ENCODE results near the gene GSDME. TPM values are rescaled to one million over a fixed set of nuclear protein-coding genes. Genes with fewer than 3 reads are reported as not detected.

GSDME gene
- polyA plus RNA-seq, 1 donor (not counting 4 experiments of a cell fraction or from before 2014, with no cell fraction given) = 105 TPM

DNA sequence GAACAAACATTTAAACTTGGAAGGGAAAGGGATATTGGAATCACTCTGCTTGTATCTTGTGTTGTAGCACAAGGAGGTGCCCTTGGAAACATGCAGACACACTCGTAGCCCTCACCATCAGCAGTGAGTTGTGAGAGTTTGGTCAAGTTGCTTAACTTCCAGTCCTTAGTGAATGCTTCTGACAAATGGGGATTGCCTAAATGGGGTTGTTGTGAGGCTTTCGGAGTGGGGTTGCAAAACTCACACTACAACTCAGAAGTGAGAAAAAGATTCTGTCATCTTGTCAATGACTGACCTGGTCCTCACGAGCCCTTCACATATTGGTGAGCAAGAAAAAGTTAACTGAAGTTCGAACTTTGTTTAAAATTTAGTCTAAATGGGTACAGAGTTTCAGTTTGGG lies 29.0 kb upstream of the GSDME start:
- Histone ChIP-seq H3K4me2 (ENCODE audit: control insufficient read depth, extremely low read depth, insufficient read depth, low read depth, low read length) (no peak overlapping the region), H2AFZ (ENCODE audit: control insufficient read depth, low read length) (no peak overlapping the region), H3K27ac (ENCODE audit: control insufficient read depth, insufficient read depth, low read length) (peak overlapping the region; percentile 81), H3K79me2 (ENCODE audit: control insufficient read depth, insufficient read depth, low read length) (no peaks in the 10 kb centered on the region), H3K27me3 (ENCODE audit: control insufficient read depth, extremely low read depth, insufficient read depth, low read length) (no peaks in the 10 kb centered on the region), H3K9me3 (ENCODE audit: control insufficient read depth, low read depth, low read length) (no peaks in the 10 kb centered on the region), H3K9me1 (ENCODE audit: control insufficient read depth, extremely low read depth, insufficient read depth, low read length) (no peaks in the 10 kb centered on the region), H3K4me1 (ENCODE audit: control insufficient read depth, extremely low read depth, insufficient read depth, low read length) (peaks cover 12% of the 10 kb centered on the region), H3K4me3 (ENCODE audit: control insufficient read depth in 2 of 3, extremely low read depth in 1 of 3, insufficient read depth in 2 of 3, low read depth in 1 of 3, low read length in 3 of 3) (no peak overlapping the region), H3K36me3 (ENCODE audit: control insufficient read depth in 2 of 2, extremely low read depth in 1 of 2, insufficient read depth in 2 of 2, low read length in 2 of 2) (peaks cover 2 to 4% of the 10 kb centered on the region in 2 experiments), H3K9ac (ENCODE audit: control insufficient read depth, extremely low read depth, insufficient read depth, low read length) (peak overlapping the region; percentile 18), H4K20me1 (ENCODE audit: control insufficient read depth, extremely low read depth, insufficient read depth, low read length) (no peaks in the 10 kb centered on the region)
- no peak for DNase-seq (ENCODE audit: low read depth, low spot score)
- TF ChIP-seq, protein P1, sequence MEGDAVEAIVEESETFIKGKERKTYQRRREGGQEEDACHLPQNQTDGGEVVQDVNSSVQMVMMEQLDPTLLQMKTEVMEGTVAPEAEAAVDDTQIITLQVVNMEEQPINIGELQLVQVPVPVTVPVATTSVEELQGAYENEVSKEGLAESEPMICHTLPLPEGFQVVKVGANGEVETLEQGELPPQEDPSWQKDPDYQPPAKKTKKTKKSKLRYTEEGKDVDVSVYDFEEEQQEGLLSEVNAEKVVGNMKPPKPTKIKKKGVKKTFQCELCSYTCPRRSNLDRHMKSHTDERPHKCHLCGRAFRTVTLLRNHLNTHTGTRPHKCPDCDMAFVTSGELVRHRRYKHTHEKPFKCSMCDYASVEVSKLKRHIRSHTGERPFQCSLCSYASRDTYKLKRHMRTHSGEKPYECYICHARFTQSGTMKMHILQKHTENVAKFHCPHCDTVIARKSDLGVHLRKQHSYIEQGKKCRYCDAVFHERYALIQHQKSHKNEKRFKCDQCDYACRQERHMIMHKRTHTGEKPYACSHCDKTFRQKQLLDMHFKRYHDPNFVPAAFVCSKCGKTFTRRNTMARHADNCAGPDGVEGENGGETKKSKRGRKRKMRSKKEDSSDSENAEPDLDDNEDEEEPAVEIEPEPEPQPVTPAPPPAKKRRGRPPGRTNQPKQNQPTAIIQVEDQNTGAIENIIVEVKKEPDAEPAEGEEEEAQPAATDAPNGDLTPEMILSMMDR (optimal IDR thresholded peaks at IDR 0.05 in 1 of 3, IDR thresholded peaks at IDR 0.05 in 1 of 3, conservative IDR thresholded peaks at IDR 0.05 in 1 of 3; ENCODE audit: extremely low read depth in 1 of 3, insufficient read depth in 2 of 3, low read length in 3 of 3) = no peak
- no peak for TF ChIP-seq EZH2 (IDR thresholded peaks at IDR 0.05; ENCODE audit: low read length)
- dilution Hi-C loops (cut with MboI; ENCODE audit: extremely low pct_ligation_motif_present, low sequenced_read_pairs) = no loop called here
- FAIRE-seq = no peak

DNA sequence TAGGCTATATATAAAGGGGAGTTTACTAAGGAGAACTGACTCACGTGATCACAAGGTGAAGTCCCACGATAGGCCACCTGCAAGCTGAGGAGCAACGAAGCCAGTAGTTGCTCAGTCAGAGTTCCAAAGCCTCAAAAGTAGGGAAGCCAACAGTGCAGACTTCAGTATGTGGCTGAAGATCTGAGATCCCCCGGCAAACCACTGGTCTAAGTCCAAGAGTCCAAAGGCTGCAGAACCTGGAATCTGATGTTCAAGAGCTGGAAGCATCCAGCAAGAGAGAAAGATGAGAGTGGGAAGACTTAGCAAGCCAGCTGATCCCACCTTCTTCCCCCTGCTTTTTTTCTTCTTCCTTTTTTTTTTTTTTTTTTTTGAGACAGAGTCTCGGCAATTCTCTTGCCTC lies 27.0 kb upstream of the GSDME start:
- Histone ChIP-seq H3K27me3 (ENCODE audit: control insufficient read depth, extremely low read depth, insufficient read depth, low read length) (no peaks in the 10 kb centered on the region), H4K20me1 (ENCODE audit: control insufficient read depth, extremely low read depth, insufficient read depth, low read length) (no peaks in the 10 kb centered on the region), H3K27ac (ENCODE audit: control insufficient read depth, insufficient read depth, low read length) (no peak overlapping the region), H3K36me3 (ENCODE audit: control insufficient read depth in 2 of 2, extremely low read depth in 1 of 2, insufficient read depth in 2 of 2, low read length in 2 of 2) (peaks cover 3 to 4% of the 10 kb centered on the region in 2 experiments), H3K9ac (ENCODE audit: control insufficient read depth, extremely low read depth, insufficient read depth, low read length) (no peak overlapping the region), H2AFZ (ENCODE audit: control insufficient read depth, low read length) (no peak overlapping the region), H3K4me2 (ENCODE audit: control insufficient read depth, extremely low read depth, insufficient read depth, low read depth, low read length) (no peak overlapping the region), H3K4me3 (ENCODE audit: control insufficient read depth in 2 of 3, extremely low read depth in 1 of 3, insufficient read depth in 2 of 3, low read depth in 1 of 3, low read length in 3 of 3) (no peak overlapping the region), H3K9me1 (ENCODE audit: control insufficient read depth, extremely low read depth, insufficient read depth, low read length) (peaks cover 3% of the 10 kb centered on the region), H3K79me2 (ENCODE audit: control insufficient read depth, insufficient read depth, low read length) (no peaks in the 10 kb centered on the region), H3K9me3 (ENCODE audit: control insufficient read depth, low read depth, low read length) (no peaks in the 10 kb centered on the region), H3K4me1 (ENCODE audit: control insufficient read depth, extremely low read depth, insufficient read depth, low read length) (peaks cover 12% of the 10 kb centered on the region)
- TF ChIP-seq, protein P1 (optimal IDR thresholded peaks at IDR 0.05 in 1 of 3, IDR thresholded peaks at IDR 0.05 in 1 of 3, conservative IDR thresholded peaks at IDR 0.05 in 1 of 3; ENCODE audit: extremely low read depth in 1 of 3, insufficient read depth in 2 of 3, low read length in 3 of 3) = no peak
- no peak for TF ChIP-seq EZH2 (IDR thresholded peaks at IDR 0.05; ENCODE audit: low read length)
- DNase-seq (ENCODE audit: low read depth, low spot score) (no peak), FAIRE-seq (no peak)
- dilution Hi-C loops (cut with MboI; ENCODE audit: extremely low pct_ligation_motif_present, low sequenced_read_pairs) = no loop called here

Measured in keratinocyte (primary cell).